GM12878 (cell line): Measurements from ENCODE around the gene PLXND1. TPM values are rescaled to one million over a fixed set of nuclear protein-coding genes. Genes with fewer than 3 reads are reported as not detected.

Experiments used
- ATAC-seq: fragments of 200-7000 bp; cut with Tn5 transposase; 3 replicates; pipeline ENCODE4 v1.9.1; 2020; ENCODE audit warnings: mild to moderate bottlenecking, moderate library complexity
- BruUV-seq: library from RNA; stranded (reverse); fragments of 400-500 nt; replicated peaks from 2 replicates; lab custom pipeline; 2021; lab: Mats Ljungman, UMichigan
- CTCF ChIA-PET: fragments of 300-600 bp; sonication (Branson Sonifier 250); formaldehyde crosslinking; extraction: SDS; loops from one replicate; lab custom pipeline; 2021; ENCODE audit warnings: inconsistent platforms; lab: Yijun Ruan, JAX
- POLR2A ChIA-PET: fragments of 350-600 bp; formaldehyde crosslinking; extraction: SDS; loops from one replicate; lab custom pipeline; 2021; ENCODE audit warnings: inconsistent platforms; lab: Charles Lee
- RAD21 ChIA-PET: fragments of 300-600 bp; sonication (Branson Sonifier 250); formaldehyde crosslinking; loops from one replicate; lab custom pipeline; 2023; ENCODE audit warnings: antibody characterized with exemption; ENCODE audit not compliant: unreplicated experiment; lab: Charles Lee
- SMC1A ChIA-PET: fragments of 300-600 bp; sonication (Branson Sonifier 250); formaldehyde crosslinking; loops from one replicate; lab custom pipeline; 2023; ENCODE audit not compliant: unreplicated experiment, uncharacterized antibody; lab: Charles Lee
- DNase-seq: peaks from one replicate; pipeline ENCODE4 v3.0.0-alpha.2; 2011; ENCODE audit warnings: low read depth, low spot score
- FAIRE-seq: peaks from 3 replicates; lab custom pipeline; 2011; peaks lifted over from hg19 to GRCh38; lab: Jason Lieb, UNC
- H2AFZ ChIP-seq: 2 replicates; pipeline ENCODE4 v1.6.0; 2011; ENCODE audit warnings: low read depth, low read length, control low read depth; ENCODE audit not compliant: control insufficient read depth
- H3K27ac ChIP-seq: 2 replicates; pipeline ENCODE4 v1.5.1; 2011; ENCODE audit warnings: control low read depth; ENCODE audit not compliant: control insufficient read depth, insufficient read depth
- H3K27me3 ChIP-seq, 2 experiments: replicated peaks in 1 of 2; 2 replicates each; pipeline versions ENCODE4 v1.6.0 to v1.6.1; 2011; ENCODE audit warnings: low read length in 1 of 2; ENCODE audit not compliant: control insufficient read depth in 2 of 2, insufficient read depth in 2 of 2
- H3K36me3 ChIP-seq, 2 experiments: 2 replicates each; pipeline ENCODE4 v1.5.1; 2011; ENCODE audit warnings: low read length in 1 of 2; ENCODE audit not compliant: control insufficient read depth in 2 of 2, insufficient read depth in 2 of 2
- H3K4me1 ChIP-seq: 2 replicates; pipeline ENCODE4 v1.6.1; 2011; ENCODE audit warnings: mild to moderate bottlenecking, low read length, moderate library complexity, mixed read lengths; ENCODE audit not compliant: control insufficient read depth, insufficient read depth
- H3K4me2 ChIP-seq: 2 replicates; pipeline ENCODE4 v1.6.0; 2011; ENCODE audit warnings: control low read depth; ENCODE audit not compliant: control insufficient read depth, insufficient read depth
- H3K4me3 ChIP-seq: fragments of 200-600 bp; sonication (generic); 2 replicates; pipeline ENCODE4 v1.5.1; 2016
- H3K79me2 ChIP-seq: 2 replicates; pipeline ENCODE4 v1.6.0; 2011; ENCODE audit warnings: low read length; ENCODE audit not compliant: control insufficient read depth, insufficient read depth
- H3K9ac ChIP-seq: 2 replicates; pipeline ENCODE4 v1.8.0; 2011; ENCODE audit warnings: low read length, control low read depth, mixed read lengths; ENCODE audit not compliant: control insufficient read depth, insufficient read depth
- H3K9me3 ChIP-seq: replicated peaks from 3 replicates; pipeline ENCODE4 v1.5.1; 2011; ENCODE audit warnings: mild to moderate bottlenecking, low read length; ENCODE audit not compliant: control insufficient read depth, insufficient read depth
- H4K20me1 ChIP-seq: 2 replicates; pipeline ENCODE4 v1.6.0; 2011; ENCODE audit not compliant: control insufficient read depth, insufficient read depth
- ASH2L ChIP-seq: fragments of 300-600, 200-600 bp; sonication (generic); IDR thresholded peaks from 2 replicates; pipeline ENCODE4 v1.6.1; 2017; ENCODE audit warnings: low read depth, mild to moderate bottlenecking, borderline replicate concordance
- CBX5 ChIP-seq: sonication (generic); IDR thresholded peaks from 2 replicates; pipeline ENCODE4 v1.6.1; 2016; ENCODE audit warnings: low read depth, moderate library complexity, mild to moderate bottlenecking, inconsistent platforms
- CREB1 ChIP-seq: IDR thresholded peaks from 2 replicates; pipeline ENCODE4 v1.6.1; 2012; ENCODE audit warnings: low read depth, mild to moderate bottlenecking, inconsistent platforms
- FOXM1 ChIP-seq: IDR thresholded peaks from 2 replicates; pipeline ENCODE4 v1.6.1; 2012; ENCODE audit warnings: low read depth, mild to moderate bottlenecking, inconsistent platforms, low read length, moderate library complexity
- MXI1 ChIP-seq: fragments of 150-350 bp; IDR thresholded peaks from 2 replicates; pipeline ENCODE4 v1.6.1; 2011; ENCODE audit warnings: low read depth, mild to moderate bottlenecking, inconsistent platforms, low read length, improper control_type of control experiment
- PAX8 ChIP-seq: fragments of 450-650 bp; IDR thresholded peaks from 2 replicates; pipeline ENCODE4 v1.6.1; 2017; ENCODE audit warnings: mild to moderate bottlenecking, moderate library complexity
- POU2F2 ChIP-seq: IDR thresholded peaks from 3 replicates; pipeline ENCODE4 v1.6.1; 2011; ENCODE audit warnings: low read depth, mild to moderate bottlenecking, low read length, borderline replicate concordance
- RAD21 ChIP-seq: IDR thresholded peaks from 2 replicates; pipeline ENCODE4 v1.6.1; 2011; ENCODE audit warnings: mild to moderate bottlenecking, low read depth, low read length, moderate library complexity; ENCODE audit not compliant: insufficient read depth
- RELA ChIP-seq: fragments of 450-650 bp; IDR thresholded peaks from 2 replicates; pipeline ENCODE4 v1.8.0; 2014; ENCODE audit warnings: borderline replicate concordance; ENCODE audit not compliant: partially characterized antibody
- SIN3A ChIP-seq: IDR thresholded peaks from 2 replicates; pipeline ENCODE4 v1.6.1; 2012; ENCODE audit warnings: low read depth, low read length, improper control_type of control experiment
- SMAD5 ChIP-seq: IDR thresholded peaks from 2 replicates; pipeline ENCODE4 v1.6.1; 2016; ENCODE audit warnings: antibody characterized with exemption, low read depth
- SMARCA5 ChIP-seq: fragments of 450-650 bp; IDR thresholded peaks from 2 replicates; pipeline ENCODE4 v1.6.1; 2017; ENCODE audit warnings: mild to moderate bottlenecking
- STAT3 ChIP-seq: IDR thresholded peaks from 2 replicates; pipeline ENCODE4 v1.6.1; 2011; ENCODE audit warnings: low read depth, low read length, improper control_type of control experiment
- TARDBP ChIP-seq: IDR thresholded peaks from 2 replicates; pipeline ENCODE4 v1.6.1; 2016; ENCODE audit warnings: borderline replicate concordance
- ZNF207 ChIP-seq: fragments of 450-650 bp; IDR thresholded peaks from 2 replicates; pipeline ENCODE4 v1.6.1; 2014; ENCODE audit warnings: antibody characterized with exemption, mild to moderate bottlenecking, borderline replicate concordance
- WGBS: methylation state at CpG from one replicate; pipeline ENCODE4 v1.1.6; 2016; ENCODE audit warnings: low lambda C conversion rate; ENCODE audit not compliant: insufficient replicate concordance, insufficient coverage; ENCODE audit errors: missing lambda C conversion rate; 5-methylcytosine and 5-hydroxymethylcytosine counted together
- in situ Hi-C: fragments of 300-500 bp; cut with MboI; formaldehyde crosslinking; loops from 9 replicates; pipeline ENCODE4 v1.14.3; 2018; ENCODE audit warnings: mixed read lengths
- intact Hi-C: fragments of 100-400 bp; cut with micrococcal nuclease; formaldehyde crosslinking; loops from one replicate; pipeline ENCODE4 v1.14.2; 2022; ENCODE audit not compliant: unreplicated experiment
- polyA plus RNA-seq, 11 experiments: library from polyadenylated mRNA; depleted of rRNA in 4 of 11; unstranded in 6 of 11; stranded (reverse) in 5 of 11; fragments of >200 nt; fragmentation: Nextera tagmentation in 4 of 11; fragmentation: Illumina TruSeq in 1 of 11; extraction: Ambion mirVana in 4 of 11; extraction: Trizol in 1 of 11; gene quantifications; 1 replicate in 1 of 11; 2 replicates in 10 of 11; pipeline versions ENCODE4 v1.2.1 to v1.2.3, GENCODE V29; 2011 to 2016; ENCODE audit warnings: inconsistent platforms in 2 of 11, missing spikeins in 2 of 11, low read depth in 1 of 11
- total RNA-seq, 4 experiments: library from RNA; depleted of rRNA in 3 of 4; stranded (reverse); fragments of >200 nt in 3 of 4; fragmentation: Illumina TruSeq in 1 of 4; extraction: Trizol in 1 of 4; gene quantifications; 2 replicates each; pipeline versions ENCODE4 v1.2.1 to v1.2.3, GENCODE V29; 2013 to 2021
- TF ChIP-seq, protein P1 (sequence below): fragments of 450-650 bp; IDR thresholded peaks from 2 replicates; pipeline ENCODE4 v1.6.1; 2017; ENCODE audit warnings: low read depth, mild to moderate bottlenecking, moderate library complexity
- TF ChIP-seq, protein P2 (sequence below): fragments of 450-650 bp; IDR thresholded peaks from 2 replicates; pipeline ENCODE4 v1.6.1; 2017; ENCODE audit warnings: antibody characterized with exemption, mild to moderate bottlenecking, moderate library complexity
- TF ChIP-seq, protein P3 (sequence below): fragments of 450-650 bp; IDR thresholded peaks from 2 replicates; pipeline ENCODE4 v1.6.1; 2016; ENCODE audit warnings: mild to moderate bottlenecking
- TF ChIP-seq, protein P4 (sequence below): fragments of 450-650 bp; IDR thresholded peaks from 2 replicates; pipeline ENCODE4 v1.6.1; 2014; ENCODE audit warnings: mild to moderate bottlenecking

Gene PLXND1
- total and polyA plus RNA-seq, 10 of the 15 experiments (the other 5 are each of a cell fraction or from before 2014, with no cell fraction given): 0.01 to 2.3 (median 0.72) TPM; not detected in 7

DNA sequence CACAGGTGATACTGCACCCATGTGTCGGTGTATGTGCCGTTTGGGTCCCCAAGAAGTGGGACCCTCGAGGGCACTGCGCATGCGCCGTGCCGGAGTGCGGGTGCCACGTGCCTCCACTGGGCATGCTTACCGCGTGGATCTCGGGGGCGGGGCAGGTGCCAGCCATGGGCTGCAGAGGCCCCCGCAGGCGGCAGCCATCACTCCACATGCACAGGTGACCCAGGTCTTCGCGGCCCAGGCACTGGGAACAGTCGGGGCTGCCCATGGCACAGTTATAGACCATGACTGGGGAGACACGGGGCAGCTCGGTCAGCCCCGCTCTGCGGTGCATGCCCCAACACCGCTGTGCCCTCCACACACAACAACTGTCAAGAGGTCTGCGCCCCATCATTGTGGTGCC, 32.3 kb downstream of the PLXND1 start:
- CTCF ChIA-PET: no interaction called here
- Histone ChIP-seq H3K9ac (no peak overlapping the region), H3K4me2 (no peak overlapping the region), H4K20me1 (no peaks in the 10 kb centered on the region), H3K27ac (no peak overlapping the region), H3K36me3 (no peaks in the 10 kb centered on the region), H3K4me1 (peaks cover 22% of the 10 kb centered on the region), H3K9me3 (no peaks in the 10 kb centered on the region), H3K27me3 (no peaks in the 10 kb centered on the region), H3K79me2 (no peaks in the 10 kb centered on the region), H2AFZ (no peak overlapping the region), H3K4me3 (no peak overlapping the region)
- POLR2A ChIA-PET: no interaction called here
- DNase-seq (no peak), FAIRE-seq (no peak), ATAC-seq (no peak)
- intact Hi-C loops: no loop called here
- in situ Hi-C loops: no loop called here
- 78% methylated on average over 24 of the region's 24 CpGs for WGBS
- no TSS peak for BruUV-seq
- SMC1A ChIA-PET: no interaction called here
- TF ChIP-seq CBX5 (no peak), TARDBP (no peak), SMAD5 (no peak), PAX8 (no peak), MXI1 (no peak), RELA (no peak), SMARCA5 (no peak), ASH2L (no peak), SIN3A (no peak), CREB1 (no peak), ZNF207 (no peak), POU2F2 (no peak), FOXM1 (no peak), STAT3 (no peak), RAD21 (no peak)
- TF ChIP-seq, protein P1, sequence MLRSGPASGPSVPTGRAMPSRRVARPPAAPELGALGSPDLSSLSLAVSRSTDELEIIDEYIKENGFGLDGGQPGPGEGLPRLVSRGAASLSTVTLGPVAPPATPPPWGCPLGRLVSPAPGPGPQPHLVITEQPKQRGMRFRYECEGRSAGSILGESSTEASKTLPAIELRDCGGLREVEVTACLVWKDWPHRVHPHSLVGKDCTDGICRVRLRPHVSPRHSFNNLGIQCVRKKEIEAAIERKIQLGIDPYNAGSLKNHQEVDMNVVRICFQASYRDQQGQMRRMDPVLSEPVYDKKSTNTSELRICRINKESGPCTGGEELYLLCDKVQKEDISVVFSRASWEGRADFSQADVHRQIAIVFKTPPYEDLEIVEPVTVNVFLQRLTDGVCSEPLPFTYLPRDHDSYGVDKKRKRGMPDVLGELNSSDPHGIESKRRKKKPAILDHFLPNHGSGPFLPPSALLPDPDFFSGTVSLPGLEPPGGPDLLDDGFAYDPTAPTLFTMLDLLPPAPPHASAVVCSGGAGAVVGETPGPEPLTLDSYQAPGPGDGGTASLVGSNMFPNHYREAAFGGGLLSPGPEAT: no peak
- TF ChIP-seq, protein P2, sequence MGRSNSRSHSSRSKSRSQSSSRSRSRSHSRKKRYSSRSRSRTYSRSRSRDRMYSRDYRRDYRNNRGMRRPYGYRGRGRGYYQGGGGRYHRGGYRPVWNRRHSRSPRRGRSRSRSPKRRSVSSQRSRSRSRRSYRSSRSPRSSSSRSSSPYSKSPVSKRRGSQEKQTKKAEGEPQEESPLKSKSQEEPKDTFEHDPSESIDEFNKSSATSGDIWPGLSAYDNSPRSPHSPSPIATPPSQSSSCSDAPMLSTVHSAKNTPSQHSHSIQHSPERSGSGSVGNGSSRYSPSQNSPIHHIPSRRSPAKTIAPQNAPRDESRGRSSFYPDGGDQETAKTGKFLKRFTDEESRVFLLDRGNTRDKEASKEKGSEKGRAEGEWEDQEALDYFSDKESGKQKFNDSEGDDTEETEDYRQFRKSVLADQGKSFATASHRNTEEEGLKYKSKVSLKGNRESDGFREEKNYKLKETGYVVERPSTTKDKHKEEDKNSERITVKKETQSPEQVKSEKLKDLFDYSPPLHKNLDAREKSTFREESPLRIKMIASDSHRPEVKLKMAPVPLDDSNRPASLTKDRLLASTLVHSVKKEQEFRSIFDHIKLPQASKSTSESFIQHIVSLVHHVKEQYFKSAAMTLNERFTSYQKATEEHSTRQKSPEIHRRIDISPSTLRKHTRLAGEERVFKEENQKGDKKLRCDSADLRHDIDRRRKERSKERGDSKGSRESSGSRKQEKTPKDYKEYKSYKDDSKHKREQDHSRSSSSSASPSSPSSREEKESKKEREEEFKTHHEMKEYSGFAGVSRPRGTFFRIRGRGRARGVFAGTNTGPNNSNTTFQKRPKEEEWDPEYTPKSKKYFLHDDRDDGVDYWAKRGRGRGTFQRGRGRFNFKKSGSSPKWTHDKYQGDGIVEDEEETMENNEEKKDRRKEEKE: no peak
- TF ChIP-seq, protein P3, sequence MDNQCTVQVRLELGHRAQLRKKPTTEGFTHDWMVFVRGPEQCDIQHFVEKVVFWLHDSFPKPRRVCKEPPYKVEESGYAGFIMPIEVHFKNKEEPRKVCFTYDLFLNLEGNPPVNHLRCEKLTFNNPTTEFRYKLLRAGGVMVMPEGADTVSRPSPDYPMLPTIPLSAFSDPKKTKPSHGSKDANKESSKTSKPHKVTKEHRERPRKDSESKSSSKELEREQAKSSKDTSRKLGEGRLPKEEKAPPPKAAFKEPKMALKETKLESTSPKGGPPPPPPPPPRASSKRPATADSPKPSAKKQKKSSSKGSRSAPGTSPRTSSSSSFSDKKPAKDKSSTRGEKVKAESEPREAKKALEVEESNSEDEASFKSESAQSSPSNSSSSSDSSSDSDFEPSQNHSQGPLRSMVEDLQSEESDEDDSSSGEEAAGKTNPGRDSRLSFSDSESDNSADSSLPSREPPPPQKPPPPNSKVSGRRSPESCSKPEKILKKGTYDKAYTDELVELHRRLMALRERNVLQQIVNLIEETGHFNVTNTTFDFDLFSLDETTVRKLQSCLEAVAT: no peak
- TF ChIP-seq, protein P4, sequence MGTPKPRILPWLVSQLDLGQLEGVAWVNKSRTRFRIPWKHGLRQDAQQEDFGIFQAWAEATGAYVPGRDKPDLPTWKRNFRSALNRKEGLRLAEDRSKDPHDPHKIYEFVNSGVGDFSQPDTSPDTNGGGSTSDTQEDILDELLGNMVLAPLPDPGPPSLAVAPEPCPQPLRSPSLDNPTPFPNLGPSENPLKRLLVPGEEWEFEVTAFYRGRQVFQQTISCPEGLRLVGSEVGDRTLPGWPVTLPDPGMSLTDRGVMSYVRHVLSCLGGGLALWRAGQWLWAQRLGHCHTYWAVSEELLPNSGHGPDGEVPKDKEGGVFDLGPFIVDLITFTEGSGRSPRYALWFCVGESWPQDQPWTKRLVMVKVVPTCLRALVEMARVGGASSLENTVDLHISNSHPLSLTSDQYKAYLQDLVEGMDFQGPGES: no peak
- RAD21 ChIA-PET: no interaction called here
